ENCODE data around the gene FBXO41.

Gene FBXO41

GRCh38 chr2:73297586-73297985 lies 13.3 kb upstream of the FBXO41 start:
- H3K27me3 ChIP-seq (ENCODE audit: control insufficient read depth, low read length), result peaks cover 59% of the 10 kb centered on the region

GRCh38 chr2:73297151-73297559 lies 12.9 kb upstream of the FBXO41 start:
- no peak overlapping the region for H3K4me3 ChIP-seq (ENCODE audit: low read length)
- no peaks in the 10 kb centered on the region for H3K36me3 ChIP-seq (ENCODE audit: control insufficient read depth, low read length)
- H3K9me2 ChIP-seq (replicated peaks; ENCODE audit: control insufficient read depth, low read length), result no peaks in the 10 kb centered on the region
- H3F3A ChIP-seq (ENCODE audit: control insufficient read depth, insufficient read depth), result no peaks in the 10 kb centered on the region
- H3K9me3 ChIP-seq (ENCODE audit: control insufficient read depth, insufficient read depth, low read length), result no peaks in the 10 kb centered on the region
- peaks cover 64% of the 10 kb centered on the region for H3K27me3 ChIP-seq (ENCODE audit: control insufficient read depth, low read length)
- H3K4me2 ChIP-seq (ENCODE audit: low read length), result no peak overlapping the region
- no peaks in the 10 kb centered on the region for H3K79me2 ChIP-seq (ENCODE audit: control insufficient read depth, low read length)
- H3K4me1 ChIP-seq (ENCODE audit: control insufficient read depth, low read length), result peaks cover 5% of the 10 kb centered on the region; the same call in 1 of the 2 replicates
- no peaks in the 10 kb centered on the region; the same call in 1 of the 2 replicates for H4K20me1 ChIP-seq (ENCODE audit: control insufficient read depth, insufficient read depth, low read depth, low read length)
- TF ChIP-seq EZH2phosphoT487 (IDR thresholded peaks at IDR 0.05; ENCODE audit: borderline replicate concordance, low read length) (no peak), CTCF (IDR thresholded peaks at IDR 0.05; ENCODE audit: low read depth, low read length, poor library complexity, severe bottlenecking) (no peak)
- no peak overlapping the region for H3K27ac ChIP-seq (ENCODE audit: low read depth, low read length)

More at GRCh38 chr2:73297586-73297985, 13.3 kb upstream of the FBXO41 start:
- H3K9me2 ChIP-seq (replicated peaks; ENCODE audit: control insufficient read depth, low read length), result no peaks in the 10 kb centered on the region
- no peak overlapping the region for H3K4me2 ChIP-seq (ENCODE audit: low read length)
- no peaks in the 10 kb centered on the region for H3K9me3 ChIP-seq (ENCODE audit: control insufficient read depth, insufficient read depth, low read length)
- H3K79me2 ChIP-seq (ENCODE audit: control insufficient read depth, low read length), result no peaks in the 10 kb centered on the region
- TF ChIP-seq CTCF (IDR thresholded peaks at IDR 0.05; ENCODE audit: low read depth, low read length, poor library complexity, severe bottlenecking) (no peak), EZH2phosphoT487 (IDR thresholded peaks at IDR 0.05; ENCODE audit: borderline replicate concordance, low read length) (no peak)
- H3K36me3 ChIP-seq (ENCODE audit: control insufficient read depth, low read length), result no peaks in the 10 kb centered on the region
- no peaks in the 10 kb centered on the region for H3F3A ChIP-seq (ENCODE audit: control insufficient read depth, insufficient read depth)
- H4K20me1 ChIP-seq (ENCODE audit: control insufficient read depth, insufficient read depth, low read depth, low read length), result no peaks in the 10 kb centered on the region; the same call in 1 of the 2 replicates
- H3K27ac ChIP-seq (ENCODE audit: low read depth, low read length), result no peak overlapping the region
- H3K4me1 ChIP-seq (ENCODE audit: control insufficient read depth, low read length), result peaks cover 5% of the 10 kb centered on the region; the same call in 1 of the 2 replicates
- H3K4me3 ChIP-seq (ENCODE audit: low read length), result no peak overlapping the region

DNA sequence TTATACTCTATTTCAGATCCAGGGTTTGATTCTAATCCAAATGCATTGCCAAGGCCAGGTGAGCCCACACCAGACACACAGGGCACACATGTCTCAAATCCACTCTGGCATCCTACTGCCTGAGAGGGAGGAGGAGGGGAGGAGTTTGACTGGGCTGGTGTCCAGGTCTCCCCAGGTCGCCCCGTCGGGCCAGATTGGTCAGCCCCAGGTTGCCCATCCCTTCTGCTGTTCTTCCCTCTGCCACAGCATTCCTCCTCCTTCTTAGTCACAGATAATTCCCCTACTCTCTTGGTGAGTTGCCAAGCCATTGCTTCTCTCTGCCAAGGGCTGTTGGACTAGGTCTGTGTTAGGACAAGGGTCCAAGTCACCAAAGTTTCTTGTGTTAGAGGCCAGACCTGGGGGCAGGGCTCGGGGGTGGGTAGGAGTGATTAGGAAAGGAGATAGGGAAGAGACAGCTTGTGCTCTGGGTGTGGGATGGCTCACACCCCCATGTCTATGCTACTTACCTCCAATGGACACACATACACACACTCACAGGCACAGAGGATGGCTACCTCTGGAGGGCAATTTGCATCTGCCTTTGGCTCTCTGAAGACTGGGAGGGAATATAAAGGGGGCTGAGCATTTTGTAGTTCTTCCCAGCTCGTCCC lies 11.6 kb upstream of the FBXO41 start:
- peaks cover 77% of the 10 kb centered on the region for H3K27me3 ChIP-seq (ENCODE audit: control insufficient read depth, low read length)

More for the DNA sequence above, 11.6 kb upstream of the FBXO41 start:
- Histone ChIP-seq H3K9me2 (replicated peaks; ENCODE audit: control insufficient read depth, low read length) (no peaks in the 10 kb centered on the region), H3F3A (ENCODE audit: control insufficient read depth, insufficient read depth) (no peaks in the 10 kb centered on the region), H3K79me2 (ENCODE audit: control insufficient read depth, low read length) (no peaks in the 10 kb centered on the region), H3K36me3 (ENCODE audit: control insufficient read depth, low read length) (no peaks in the 10 kb centered on the region), H3K9me3 (ENCODE audit: control insufficient read depth, insufficient read depth, low read length) (no peaks in the 10 kb centered on the region), H3K4me2 (ENCODE audit: low read length) (no peak overlapping the region), H3K4me1 (ENCODE audit: control insufficient read depth, low read length) (peaks cover 5% of the 10 kb centered on the region; the same call in 1 of the 2 replicates), H4K20me1 (ENCODE audit: control insufficient read depth, insufficient read depth, low read depth, low read length) (no peaks in the 10 kb centered on the region; the same call in 1 of the 2 replicates), H3K4me3 (ENCODE audit: low read length) (no peak overlapping the region), H3K27ac (ENCODE audit: low read depth, low read length) (no peak overlapping the region)
- TF ChIP-seq CTCF (IDR thresholded peaks at IDR 0.05; ENCODE audit: low read depth, low read length, poor library complexity, severe bottlenecking), result no peak
- TF ChIP-seq EZH2phosphoT487 (IDR thresholded peaks at IDR 0.05; ENCODE audit: borderline replicate concordance, low read length), result no peak
